Measurements from ENCODE around the gene CERCAM. TPM values are rescaled to one million over a fixed set of nuclear protein-coding genes. Genes with fewer than 3 reads are reported as not detected.
A peak's percentile ranks its signal among the peaks of the same experiment; 100 is the strongest.
"Not testable (repeated sequence)": the region's sequence is repeated elsewhere in the genome, so short reads cannot be mapped to it uniquely, and the experiment has no call there.

CERCAM gene
- total RNA-seq, 8 experiments from 2014 or later: 14.4 to 53.5 (median 19.7) TPM

DNA sequence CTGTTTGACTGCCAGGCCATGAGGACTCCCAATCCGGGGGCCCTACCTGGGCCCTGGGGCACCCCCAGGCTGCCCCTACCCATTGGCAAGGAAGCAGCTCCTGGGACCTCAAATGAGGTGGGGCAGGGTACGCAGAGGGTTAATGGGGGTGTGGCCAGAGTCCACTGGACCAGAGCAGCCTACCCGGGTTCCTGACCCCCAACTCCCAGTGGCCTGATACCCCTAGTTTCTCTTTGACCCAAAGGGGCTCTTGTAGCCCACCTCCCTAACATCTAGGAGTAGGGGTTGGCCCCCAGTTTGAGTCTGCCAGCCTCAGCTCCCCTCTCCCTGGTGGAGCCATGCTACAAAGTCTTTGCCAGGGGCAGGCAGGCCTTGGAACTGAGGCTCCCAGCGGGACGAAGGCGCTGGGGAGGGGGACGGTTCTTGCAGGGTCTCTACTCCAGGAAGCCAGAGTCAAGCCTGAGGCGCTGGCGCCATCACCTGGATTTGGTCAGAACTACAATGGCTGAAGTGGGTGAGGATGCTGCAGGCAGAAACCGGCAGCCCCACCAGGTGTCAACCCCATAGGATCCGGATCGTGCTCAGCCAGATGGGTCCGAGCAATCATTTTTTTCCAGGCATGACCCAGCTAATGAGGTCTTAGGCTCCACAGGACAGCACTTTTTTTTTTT, 8.4 kb upstream of the CERCAM start:
- no peak overlapping the region for H3K27ac ChIP-seq
- in situ Hi-C loops (cut with MboI; ENCODE audit: low pct_unique_long_range_greater_than_20kb in 2 of 9, low sequenced_read_pairs in 9 of 9, unreplicated experiment in 9 of 9): loop anchor here in 4 of 9 experiments (10.0 to 25.0 kb wide), 2 partner anchors 47 to 125 kb away; partner anchors contain the start of genes GOLGA2 (in 1 of the 4) and SWI5 (in 1 of the 4)
- 0 to 42% (median 10%) methylated on average over 1 to 10 of the region's 13 CpGs; no CpG with 5 or more reads in 5 of the 10 experiments for WGBS, 10 experiments
- H3K4me3 ChIP-seq: no peak overlapping the region
- peaks cover 38% of the 10 kb centered on the region in 2 donors for H3K4me1 ChIP-seq (replicated peaks in 1 of 2)
- ATAC-seq (replicated peaks in 6 of 8): peak; percentile 52 to 80 (median 75)

DNA sequence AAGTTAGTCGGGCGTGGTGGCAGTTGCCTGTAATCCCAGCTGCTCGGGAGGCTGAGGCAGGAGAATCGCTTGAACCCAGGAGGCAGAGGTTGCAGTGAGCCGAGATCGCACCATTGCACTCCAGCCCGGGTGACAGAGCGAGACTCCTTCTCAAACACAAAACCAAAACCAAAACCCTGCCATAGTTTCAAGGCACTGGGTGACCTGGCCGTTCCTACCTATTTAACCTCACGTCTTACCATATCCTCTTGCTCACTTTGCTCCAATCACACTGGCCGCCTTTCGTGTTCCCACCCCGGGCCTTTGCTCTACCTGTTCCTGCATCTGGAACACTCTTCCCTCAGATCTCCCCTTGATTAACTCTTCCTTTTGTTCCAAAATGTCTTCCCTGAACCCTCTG, 6.9 kb upstream of the CERCAM start:
- WGBS, 10 experiments: 40 to 100% (median 91%) methylated on average over 2 to 9 of the region's 13 CpGs
- not testable (repeated sequence) for H3K4me3 ChIP-seq; ATAC-seq (replicated peaks in 6 of 8); H3K27ac ChIP-seq
- H3K4me1 ChIP-seq (replicated peaks in 1 of 2): peaks cover 26% of the 10 kb centered on the region in 2 donors
- in situ Hi-C loops (cut with MboI; ENCODE audit: low pct_unique_long_range_greater_than_20kb in 2 of 9, low sequenced_read_pairs in 9 of 9, unreplicated experiment in 9 of 9): loop anchor here in 4 of 9 experiments (10.0 to 25.0 kb wide), 2 partner anchors 49 to 126 kb away; partner anchors contain the start of genes GOLGA2 (in 1 of the 4) and SWI5 (in 1 of the 4)

DNA sequence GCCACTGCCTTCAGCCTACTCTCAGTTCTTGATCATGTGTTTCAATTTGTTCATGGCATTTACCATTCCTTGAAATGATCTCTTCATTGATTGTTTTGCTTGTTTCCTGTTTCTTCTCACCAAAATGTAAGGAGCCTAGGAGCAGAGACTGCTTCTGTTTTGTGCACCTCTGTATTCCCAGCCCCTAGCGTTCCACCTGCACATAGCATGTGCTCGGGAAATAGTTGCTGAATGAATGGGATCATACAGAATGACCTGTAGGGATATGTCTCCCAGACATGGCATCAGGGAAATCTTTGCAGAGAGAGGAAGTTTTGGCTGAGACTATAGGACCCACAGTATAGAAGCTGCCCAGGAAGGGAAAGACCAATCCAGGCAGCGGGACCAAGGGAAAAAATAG, 6.2 kb upstream of the CERCAM start:
- peaks cover 26% of the 10 kb centered on the region in 2 donors for H3K4me1 ChIP-seq (replicated peaks in 1 of 2)
- H3K27ac ChIP-seq: no peak overlapping the region
- no peak overlapping the region for H3K4me3 ChIP-seq
- WGBS, 10 experiments: 20 to 100% (median 72%) methylated on average over 1 to 3 of the region's 3 CpGs; no CpG with 5 or more reads in 1 of the 10 experiments
- peak in 1 of 8 experiments; percentile 36 for ATAC-seq (replicated peaks in 6 of 8)
- in situ Hi-C loops (cut with MboI; ENCODE audit: low pct_unique_long_range_greater_than_20kb in 2 of 9, low sequenced_read_pairs in 9 of 9, unreplicated experiment in 9 of 9): loop anchor here in 4 of 9 experiments (10.0 to 25.0 kb wide), 2 partner anchors 50 to 127 kb away; partner anchors contain the start of genes GOLGA2 (in 1 of the 4) and SWI5 (in 1 of the 4)

DNA sequence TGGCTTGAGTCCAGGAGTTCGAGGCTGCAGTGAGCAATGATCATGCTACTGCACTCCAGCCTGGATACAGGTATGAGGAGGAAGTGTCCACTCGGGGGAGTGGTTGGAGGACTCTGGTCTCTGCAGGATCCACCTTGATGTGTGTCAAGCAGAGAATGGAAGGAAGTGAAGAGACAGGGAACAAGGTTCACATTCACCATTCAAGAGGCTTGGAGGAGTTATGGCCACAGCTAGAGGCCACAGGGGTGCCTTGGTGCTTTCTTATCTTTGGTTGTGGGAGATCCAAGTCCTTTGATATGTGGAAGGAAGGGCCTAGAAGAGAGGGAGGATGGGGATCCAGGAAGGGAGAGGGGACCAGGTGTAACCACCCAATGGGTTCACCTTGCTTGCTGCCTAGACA, 5.4 kb upstream of the CERCAM start:
- no peak for ATAC-seq (replicated peaks in 6 of 8)
- peaks cover 22 to 26% of the 10 kb centered on the region in 2 donors for H3K4me1 ChIP-seq (replicated peaks in 1 of 2)
- H3K27ac ChIP-seq: no peak overlapping the region
- in situ Hi-C loops (cut with MboI; ENCODE audit: low pct_unique_long_range_greater_than_20kb in 2 of 9, low sequenced_read_pairs in 9 of 9, unreplicated experiment in 9 of 9): loop anchor here in 4 of 9 experiments (10.0 to 25.0 kb wide), 2 partner anchors 50 to 128 kb away; partner anchors contain the start of genes GOLGA2 (in 1 of the 4) and SWI5 (in 1 of the 4)
- no peak overlapping the region for H3K4me3 ChIP-seq
- WGBS, 10 experiments: 0 to 100% (median 82%) methylated on average over 1 of the region's 2 CpGs; no CpG with 5 or more reads in 6 of the 10 experiments

DNA sequence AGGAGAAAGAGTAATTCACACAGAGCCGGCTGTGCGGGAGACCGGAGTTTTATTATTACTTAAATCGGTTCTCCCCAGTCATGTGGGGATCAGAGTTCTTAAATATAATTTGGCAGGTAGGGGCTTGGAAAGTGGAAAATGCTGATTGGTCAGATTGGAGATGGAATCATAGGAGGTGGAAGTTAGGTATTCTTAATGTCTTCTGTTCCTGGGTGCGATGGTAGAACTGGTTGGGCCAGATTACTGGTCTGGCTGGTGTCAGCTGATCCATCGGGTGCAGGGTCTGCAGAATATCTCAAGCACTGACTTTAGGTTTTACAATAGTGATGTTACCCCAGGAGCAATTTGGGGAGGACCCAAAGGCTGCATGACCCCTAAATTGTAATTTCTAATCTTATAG, 4.6 kb upstream of the CERCAM start:
- in situ Hi-C loops (cut with MboI; ENCODE audit: low pct_unique_long_range_greater_than_20kb in 2 of 9, low sequenced_read_pairs in 9 of 9, unreplicated experiment in 9 of 9): loop anchor here in 4 of 9 experiments (10.0 to 25.0 kb wide), 2 partner anchors 51 to 129 kb away; partner anchors contain the start of genes GOLGA2 (in 1 of the 4) and SWI5 (in 1 of the 4)
- WGBS, 10 experiments: 11 to 85% (median 67%) methylated on average over 1 to 6 of the region's 6 CpGs; no CpG with 5 or more reads in 3 of the 10 experiments
- no peak overlapping the region for H3K4me3 ChIP-seq
- H3K4me1 ChIP-seq (replicated peaks in 1 of 2): peaks cover 21 to 26% of the 10 kb centered on the region in 2 donors
- no peak for ATAC-seq (replicated peaks in 6 of 8)
- no peak overlapping the region for H3K27ac ChIP-seq

DNA sequence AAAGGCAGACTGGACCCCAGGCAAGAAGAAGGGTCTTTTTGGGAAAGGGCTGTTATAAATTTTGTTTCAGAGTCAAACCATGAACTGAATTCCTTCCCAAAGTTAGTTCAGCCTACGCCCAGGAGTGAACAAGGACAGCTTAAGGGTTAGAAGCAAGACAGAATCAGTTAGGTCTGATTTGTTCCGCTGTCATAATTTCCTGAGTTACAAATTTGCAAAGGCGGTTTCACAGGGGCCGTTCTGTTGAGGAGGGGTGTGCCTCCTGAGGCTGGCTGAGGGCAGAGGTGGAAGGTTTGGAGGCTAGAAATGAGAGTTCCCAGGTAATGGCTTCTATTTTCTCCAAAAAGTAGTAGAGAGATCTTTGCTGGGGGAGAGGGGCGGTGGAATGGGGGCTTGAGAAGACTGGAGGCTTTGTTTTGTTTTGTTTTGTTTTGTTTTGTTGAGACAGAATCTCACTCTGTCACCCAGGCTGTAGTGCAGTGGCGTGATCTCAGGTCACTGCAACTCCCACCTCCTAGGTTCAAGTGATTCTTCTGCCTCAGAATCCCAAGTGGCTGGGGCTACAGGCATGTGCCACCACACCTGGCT, 4.1 kb upstream of the CERCAM start:
- in situ Hi-C loops (cut with MboI; ENCODE audit: low pct_unique_long_range_greater_than_20kb in 2 of 9, low sequenced_read_pairs in 9 of 9, unreplicated experiment in 9 of 9): loop anchor here in 4 of 9 experiments (10.0 to 25.0 kb wide), 2 partner anchors 52 to 129 kb away; partner anchors contain the start of genes GOLGA2 (in 1 of the 4) and SWI5 (in 1 of the 4)
- Histone ChIP-seq H3K27ac (no peak overlapping the region), H3K4me1 (replicated peaks in 1 of 2) (peaks cover 23 to 28% of the 10 kb centered on the region in 2 donors), H3K4me3 (no peak overlapping the region)
- ATAC-seq (replicated peaks in 6 of 8): no peak
- 40 to 100% (median 67%) methylated on average over 1 to 6 of the region's 6 CpGs; no CpG with 5 or more reads in 2 of the 10 experiments for WGBS, 10 experiments

DNA sequence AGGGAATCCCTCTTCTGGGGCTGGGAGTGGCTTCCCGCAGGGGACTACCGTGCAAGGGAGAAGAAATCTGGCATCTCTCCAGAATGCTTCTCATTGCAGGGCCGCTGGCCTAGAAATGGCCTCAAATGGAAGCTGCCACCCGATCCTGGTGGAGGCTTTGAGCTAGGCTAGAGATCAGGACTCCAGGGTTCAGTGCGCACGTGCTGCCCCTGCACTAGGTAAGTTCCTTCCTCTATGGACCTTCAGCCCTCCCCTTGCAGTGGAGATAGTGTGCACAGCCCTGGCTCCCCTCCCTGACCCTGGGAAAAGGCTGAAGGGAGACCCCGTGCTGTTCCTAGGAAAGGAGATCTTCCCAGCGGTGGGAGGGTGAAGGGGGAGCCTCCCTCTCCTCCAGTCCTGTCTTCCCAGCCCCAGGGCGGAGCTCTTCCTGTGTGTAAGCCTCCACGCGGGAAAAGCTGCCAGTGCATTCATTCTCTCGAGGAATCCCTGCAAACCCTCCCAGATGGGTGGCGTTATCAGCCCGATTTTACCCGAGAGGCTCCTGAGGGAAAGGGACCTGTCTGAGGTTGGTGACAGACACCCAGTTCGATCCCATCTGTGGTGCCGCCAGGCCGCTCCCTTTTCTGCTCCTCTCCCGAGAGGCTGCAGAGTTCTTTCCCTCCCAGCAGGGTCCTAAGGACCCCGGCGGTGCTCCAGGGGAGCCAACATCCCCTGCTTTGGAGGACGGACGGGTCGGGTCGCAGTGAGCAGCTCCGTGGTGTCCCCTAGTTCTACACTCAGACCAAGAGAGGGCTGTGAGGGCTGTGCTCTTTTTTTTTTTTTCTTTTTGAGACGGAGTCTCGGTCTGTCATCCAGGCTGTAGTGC, 1.4 kb upstream of the CERCAM start:
- Histone ChIP-seq H3K27ac (peak overlapping the region; percentile 18 to 81), H3K4me3 (peak overlapping the region; percentile 60 to 79 (median 71)), H3K4me1 (replicated peaks in 1 of 2) (peaks cover 19 to 28% of the 10 kb centered on the region in 2 donors)
- peak in 4 of 8 experiments; percentile 8 to 17 (median 12) for ATAC-seq (replicated peaks in 6 of 8)
- 0 to 80% (median 28%) methylated on average over 1 to 15 of the region's 28 CpGs; no CpG with 5 or more reads in 2 of the 10 experiments for WGBS, 10 experiments
- in situ Hi-C loops (cut with MboI; ENCODE audit: low pct_unique_long_range_greater_than_20kb in 2 of 9, low sequenced_read_pairs in 9 of 9, unreplicated experiment in 9 of 9): loop anchor here in 4 of 9 experiments (10.0 to 25.0 kb wide), 2 partner anchors 54 to 132 kb away; partner anchors contain the start of genes GOLGA2 (in 1 of the 4) and SWI5 (in 1 of the 4)

DNA sequence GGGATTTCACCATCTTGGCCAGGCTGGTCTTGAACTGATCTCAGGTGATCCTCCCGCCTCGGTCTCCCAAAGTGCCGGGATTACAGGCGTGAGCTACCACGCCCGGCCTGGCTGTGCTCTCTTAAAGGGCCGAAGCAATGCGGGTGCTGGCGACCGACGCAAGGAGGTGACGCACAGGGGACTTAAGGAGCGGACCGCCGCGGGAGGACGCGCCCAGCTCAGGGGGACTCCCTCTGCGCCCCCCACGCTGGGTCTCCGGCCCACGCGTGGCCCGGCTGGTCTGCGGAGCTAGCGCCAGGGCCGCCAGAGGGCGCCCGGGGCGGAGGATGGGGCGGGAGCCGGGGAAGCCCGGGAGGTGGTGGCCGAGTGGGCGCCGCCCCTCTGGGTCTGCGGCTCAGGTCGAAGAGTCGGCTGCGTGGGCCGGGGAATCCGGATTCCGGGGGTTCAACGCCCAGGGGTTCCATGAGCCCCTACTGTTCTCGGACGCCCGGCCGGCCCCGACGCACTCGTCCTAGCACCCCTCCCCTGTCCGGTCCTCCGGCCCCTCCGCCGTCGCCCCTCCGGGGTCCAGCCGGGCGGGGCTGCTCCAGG, 502 bp upstream of the CERCAM start:
- in situ Hi-C loops (cut with MboI; ENCODE audit: low pct_unique_long_range_greater_than_20kb in 2 of 9, low sequenced_read_pairs in 9 of 9, unreplicated experiment in 9 of 9): loop anchor here in 1 of 9 experiments (25.0 kb wide), 1 partner anchor 133 kb away; the partner anchor contains the start of genes GOLGA2 and SWI5
- 0 to 20% methylated on average over 3 to 7 of the region's 59 CpGs; no CpG with 5 or more reads in 8 of the 10 experiments for WGBS, 10 experiments
- ATAC-seq (replicated peaks in 6 of 8): peak; percentile 68 to 85 (median 80)
- peak overlapping the region; percentile 76 to 81 for H3K27ac ChIP-seq
- H3K4me3 ChIP-seq: peak overlapping the region; percentile 60 to 79 (median 71)
- peaks cover 19 to 28% of the 10 kb centered on the region in 2 donors for H3K4me1 ChIP-seq (replicated peaks in 1 of 2)

DNA sequence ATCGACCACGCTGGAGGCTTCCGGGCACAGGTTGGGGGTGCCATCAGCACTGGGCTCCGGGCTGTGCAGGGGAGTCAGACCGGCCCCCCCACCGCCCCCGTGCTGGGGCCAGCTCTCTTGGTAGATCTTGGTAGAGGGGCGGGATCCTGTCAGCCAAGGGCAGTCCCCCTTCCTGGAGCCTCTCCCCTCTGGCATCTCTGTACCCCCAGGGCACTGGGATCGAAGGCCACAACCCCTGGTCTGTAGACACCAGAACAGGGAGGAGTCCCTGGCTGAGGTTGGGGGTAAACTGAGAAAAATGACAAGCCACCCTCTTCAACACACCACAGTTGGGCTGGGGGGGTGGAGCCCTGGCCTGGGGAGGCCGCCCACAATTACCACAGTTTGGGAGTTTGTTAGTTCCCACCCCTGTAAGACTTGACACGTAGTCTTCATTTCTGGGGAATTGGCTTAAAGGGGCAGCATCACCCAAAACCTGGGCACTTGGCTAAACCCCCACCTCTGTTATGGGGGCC, 882 bp downstream of the CERCAM start:
- 0% methylated on average over 1 of the region's 11 CpGs; no CpG with 5 or more reads in 9 of the 10 experiments for WGBS, 10 experiments
- Histone ChIP-seq H3K27ac (peak overlapping the region; percentile 76 to 81), H3K4me1 (replicated peaks in 1 of 2) (peaks cover 19 to 21% of the 10 kb centered on the region in 2 donors), H3K4me3 (peak overlapping the region; percentile 60 to 79 (median 71))
- peak in 3 of 8 experiments; percentile 3 to 22 (median 17) for ATAC-seq (replicated peaks in 6 of 8)
- in situ Hi-C loops (cut with MboI; ENCODE audit: low pct_unique_long_range_greater_than_20kb in 2 of 9, low sequenced_read_pairs in 9 of 9, unreplicated experiment in 9 of 9): loop anchor here in 1 of 9 experiments (25.0 kb wide), 1 partner anchor 134 kb away; the partner anchor contains the start of genes GOLGA2 and SWI5

DNA sequence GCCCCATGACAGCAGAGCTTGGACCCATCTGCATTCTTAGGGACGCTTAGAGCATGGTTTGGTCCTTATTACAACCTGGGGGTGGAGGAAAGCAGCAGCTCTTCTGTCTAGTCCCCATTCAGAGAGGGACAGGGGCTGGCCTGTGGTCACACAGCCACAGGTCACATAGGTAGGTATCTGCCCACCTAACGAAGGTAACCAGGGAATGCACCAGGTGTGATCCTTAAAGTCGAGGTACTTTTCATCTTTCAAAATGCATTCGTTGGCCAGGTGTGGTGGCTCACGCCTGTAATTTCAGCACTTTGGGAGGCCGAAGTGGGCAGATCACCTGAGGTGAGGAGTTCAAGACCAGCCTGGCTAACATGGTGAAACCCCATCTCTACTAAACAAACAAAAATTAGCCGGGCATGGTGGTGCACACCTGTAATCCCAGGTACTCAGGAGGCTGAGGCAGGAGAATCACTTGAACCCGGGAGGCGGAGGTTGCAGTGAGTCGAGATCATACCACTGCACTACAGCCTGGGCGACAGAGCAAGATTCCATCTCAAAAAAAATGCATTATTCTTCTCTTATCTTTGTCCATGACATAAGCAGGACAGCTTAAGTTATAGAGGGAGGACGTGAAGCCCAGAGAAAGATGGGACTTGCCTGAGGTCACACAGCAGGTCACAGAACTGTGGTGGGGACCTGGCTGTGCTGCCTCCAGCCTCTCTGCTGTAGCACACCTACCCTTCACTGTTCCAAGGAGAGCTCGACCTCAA, 1.5 kb downstream of the CERCAM start:
- 40 to 100% (median 92%) methylated on average over 2 to 6 of the region's 13 CpGs; no CpG with 5 or more reads in 2 of the 10 experiments for WGBS, 10 experiments
- H3K4me1 ChIP-seq (replicated peaks in 1 of 2): peaks cover 19 to 20% of the 10 kb centered on the region in 2 donors
- H3K27ac ChIP-seq; H3K4me3 ChIP-seq; ATAC-seq (replicated peaks in 6 of 8): not testable (repeated sequence)
- in situ Hi-C loops (cut with MboI; ENCODE audit: low pct_unique_long_range_greater_than_20kb in 2 of 9, low sequenced_read_pairs in 9 of 9, unreplicated experiment in 9 of 9): loop anchor here in 1 of 9 experiments (25.0 kb wide), 1 partner anchor 135 kb away; the partner anchor contains the start of genes GOLGA2 and SWI5

DNA sequence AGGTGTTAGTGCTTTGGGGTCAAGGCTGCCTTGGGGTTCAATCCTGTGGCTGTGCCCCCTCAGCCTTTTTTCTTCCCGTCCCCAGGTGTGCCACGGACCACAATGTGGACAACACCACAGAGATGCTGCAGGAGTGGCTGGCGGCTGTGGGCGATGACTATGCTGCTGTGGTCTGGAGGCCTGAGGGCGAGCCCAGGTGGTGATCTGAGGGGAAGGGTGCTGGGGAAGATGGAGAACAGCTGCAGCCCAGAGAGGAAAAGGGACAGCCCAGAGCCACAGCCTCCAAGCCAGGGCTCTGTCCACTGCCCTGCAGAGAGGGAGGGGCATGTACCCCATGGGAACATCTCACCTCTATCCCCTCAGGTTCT, 2.1 kb downstream of the CERCAM start:
- in situ Hi-C loops (cut with MboI; ENCODE audit: low pct_unique_long_range_greater_than_20kb in 2 of 9, low sequenced_read_pairs in 9 of 9, unreplicated experiment in 9 of 9): loop anchor here in 1 of 9 experiments (25.0 kb wide), 1 partner anchor 135 kb away; the partner anchor contains the start of genes GOLGA2 and SWI5
- Histone ChIP-seq H3K27ac (no peak overlapping the region), H3K4me3 (no peak overlapping the region), H3K4me1 (replicated peaks in 1 of 2) (peaks cover 19 to 20% of the 10 kb centered on the region in 2 donors)
- 87 to 100% (median 95%) methylated on average over 1 to 3 of the region's 5 CpGs; no CpG with 5 or more reads in 6 of the 10 experiments for WGBS, 10 experiments
- no peak for ATAC-seq (replicated peaks in 6 of 8)
